ENCODE results near the gene GRID2. TPM values are rescaled to one million over a fixed set of nuclear protein-coding genes. Genes with fewer than 3 reads are reported as not detected.

Gene GRID2
- total and polyA plus RNA-seq, 11 donors = 0.29 to 0.38 (median 0.33) TPM; not detected in 8

DNA sequence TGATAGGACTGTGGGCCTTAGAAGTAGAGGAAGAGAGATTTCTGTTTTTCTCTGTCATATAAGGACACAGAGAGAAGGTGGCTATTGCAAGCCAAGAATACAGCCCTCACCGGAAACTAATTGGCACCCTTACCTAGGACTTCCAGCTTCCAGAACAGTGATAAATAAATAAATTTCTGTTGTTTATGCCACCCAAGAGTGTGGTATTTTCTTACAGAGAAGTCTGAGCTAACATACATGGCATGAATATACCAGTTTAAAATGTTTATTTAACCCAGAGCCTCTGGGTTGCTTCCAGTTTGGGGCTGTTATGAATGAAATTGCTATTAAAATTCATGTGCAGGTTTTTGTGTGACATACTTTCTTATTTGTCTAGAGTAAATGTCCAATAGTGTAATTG is 870.8 kb downstream of the GRID2 start:
- WGBS, 4 donors = 67 to 95% (median 86%) methylated on average over 1 of the region's 1 CpG
- DNase-seq (no peak), ATAC-seq (no peak)
- no peak overlapping the region for H3K4me3 ChIP-seq
- no peak for TF ChIP-seq POLR2A (IDR thresholded peaks at IDR 0.05)
- TF ChIP-seq, protein P1, sequence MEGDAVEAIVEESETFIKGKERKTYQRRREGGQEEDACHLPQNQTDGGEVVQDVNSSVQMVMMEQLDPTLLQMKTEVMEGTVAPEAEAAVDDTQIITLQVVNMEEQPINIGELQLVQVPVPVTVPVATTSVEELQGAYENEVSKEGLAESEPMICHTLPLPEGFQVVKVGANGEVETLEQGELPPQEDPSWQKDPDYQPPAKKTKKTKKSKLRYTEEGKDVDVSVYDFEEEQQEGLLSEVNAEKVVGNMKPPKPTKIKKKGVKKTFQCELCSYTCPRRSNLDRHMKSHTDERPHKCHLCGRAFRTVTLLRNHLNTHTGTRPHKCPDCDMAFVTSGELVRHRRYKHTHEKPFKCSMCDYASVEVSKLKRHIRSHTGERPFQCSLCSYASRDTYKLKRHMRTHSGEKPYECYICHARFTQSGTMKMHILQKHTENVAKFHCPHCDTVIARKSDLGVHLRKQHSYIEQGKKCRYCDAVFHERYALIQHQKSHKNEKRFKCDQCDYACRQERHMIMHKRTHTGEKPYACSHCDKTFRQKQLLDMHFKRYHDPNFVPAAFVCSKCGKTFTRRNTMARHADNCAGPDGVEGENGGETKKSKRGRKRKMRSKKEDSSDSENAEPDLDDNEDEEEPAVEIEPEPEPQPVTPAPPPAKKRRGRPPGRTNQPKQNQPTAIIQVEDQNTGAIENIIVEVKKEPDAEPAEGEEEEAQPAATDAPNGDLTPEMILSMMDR (IDR thresholded peaks at IDR 0.05) = no peak
- intact Hi-C loops (cut with DNase I) = no loop called here
- H3K9me3 ChIP-seq = no peaks in the 10 kb centered on the region
- no peaks in the 10 kb centered on the region for H3K36me3 ChIP-seq
- H3K27me3 ChIP-seq = no peaks in the 10 kb centered on the region
- H3K27ac ChIP-seq = no peak overlapping the region
- no peaks in the 10 kb centered on the region for H3K4me1 ChIP-seq

DNA sequence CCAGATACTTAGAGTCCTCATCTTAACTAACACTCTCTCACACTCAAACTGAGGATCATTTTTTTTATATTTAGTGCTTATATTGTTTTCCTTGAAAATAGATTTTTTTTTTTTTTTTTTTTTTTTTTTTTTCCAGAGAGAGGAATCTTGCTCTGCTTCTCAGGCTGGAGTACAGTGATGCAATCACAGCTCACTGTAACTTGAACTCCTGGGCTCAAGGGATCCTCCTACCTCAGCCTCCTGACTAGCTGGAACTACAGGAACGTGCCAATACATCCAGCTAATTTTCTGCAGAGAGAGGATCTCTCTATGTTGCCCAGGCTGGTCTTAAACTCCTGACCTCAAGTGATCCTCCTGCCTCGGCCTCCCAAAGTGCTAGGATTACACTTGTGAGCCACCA is 874.5 kb downstream of the GRID2 start:
- Histone ChIP-seq H3K27me3 (no peaks in the 10 kb centered on the region), H3K4me1 (no peaks in the 10 kb centered on the region), H3K4me3 (no peak overlapping the region), H3K27ac (no peak overlapping the region), H3K36me3 (no peaks in the 10 kb centered on the region), H3K9me3 (no peaks in the 10 kb centered on the region)
- ATAC-seq (no peak), DNase-seq (no peak)
- WGBS, 4 donors = 69 to 76% (median 73%) methylated on average over 2 of the region's 2 CpGs
- TF ChIP-seq POLR2A (IDR thresholded peaks at IDR 0.05) = no peak
- intact Hi-C loops (cut with DNase I) = no loop called here

DNA sequence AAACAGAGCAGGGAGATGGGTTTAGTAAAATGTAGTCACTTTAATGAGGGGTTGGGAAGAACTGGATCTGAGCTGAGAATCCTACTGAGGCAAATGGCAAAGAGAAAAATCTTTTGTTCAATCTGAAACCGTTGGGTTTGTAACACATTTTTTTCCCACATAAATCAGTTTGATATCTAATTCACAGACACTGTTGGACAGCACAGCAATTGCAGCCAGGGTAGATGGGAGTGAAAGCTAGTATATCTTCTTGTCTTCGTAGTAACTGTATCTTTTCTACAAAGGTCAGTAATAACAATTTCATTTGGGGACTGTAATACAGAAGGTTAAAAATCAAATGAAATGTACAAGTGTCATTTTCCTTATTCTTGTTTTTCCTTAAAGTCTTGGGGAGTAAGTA is 875.3 kb downstream of the GRID2 start:
- intact Hi-C loops (cut with DNase I) = no loop called here
- no peak for ATAC-seq
- no peaks in the 10 kb centered on the region for H3K27me3 ChIP-seq
- no peaks in the 10 kb centered on the region for H3K4me1 ChIP-seq
- H3K9me3 ChIP-seq = no peaks in the 10 kb centered on the region
- no peak for DNase-seq
- H3K36me3 ChIP-seq = no peaks in the 10 kb centered on the region
- H3K4me3 ChIP-seq = no peak overlapping the region
- 51 to 74% (median 68%) methylated on average over 2 of the region's 2 CpGs for WGBS, 4 donors
- H3K27ac ChIP-seq = no peak overlapping the region
- TF ChIP-seq, protein P1 (IDR thresholded peaks at IDR 0.05) = no peak
- no peak for TF ChIP-seq POLR2A (IDR thresholded peaks at IDR 0.05)

DNA sequence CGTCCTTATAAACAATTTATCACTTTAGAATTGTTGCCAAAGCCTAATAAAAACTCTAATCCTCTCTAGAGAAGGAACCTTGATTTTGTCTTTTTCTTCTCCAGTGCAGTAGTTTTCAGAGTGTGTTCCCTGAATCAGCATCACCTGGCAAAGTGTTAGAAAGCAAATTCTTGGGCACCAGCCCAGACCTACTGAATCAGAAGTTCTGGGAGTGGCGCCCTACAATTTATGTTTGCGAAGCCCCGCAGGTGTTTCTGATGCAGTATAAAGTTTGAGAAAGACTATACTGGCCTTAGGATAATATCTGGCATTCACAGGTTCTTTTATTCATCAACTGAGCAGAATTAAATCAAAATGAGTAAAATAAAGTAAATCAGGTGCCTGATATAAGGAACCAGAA is 879.0 kb downstream of the GRID2 start:
- ATAC-seq = no peak
- intact Hi-C loops (cut with DNase I) = no loop called here

DNA sequence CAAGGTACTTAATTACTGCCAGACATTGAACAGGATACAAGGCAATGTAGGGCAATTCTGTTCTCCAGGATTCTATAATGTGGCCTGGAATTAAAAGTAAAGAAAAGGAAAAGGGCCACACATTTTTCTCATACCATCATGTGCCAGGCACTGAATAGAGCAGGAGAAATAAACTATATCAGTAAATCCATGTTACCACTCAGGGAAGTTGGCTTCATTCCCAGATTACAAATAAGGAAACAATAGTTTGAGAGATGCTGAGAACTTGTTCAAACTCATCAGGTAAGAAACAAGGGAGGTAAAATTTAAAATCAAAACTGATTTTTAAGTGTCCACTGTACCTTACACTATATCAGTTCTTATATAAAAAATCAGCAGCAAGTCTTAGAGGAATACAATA is 879.8 kb downstream of the GRID2 start:
- intact Hi-C loops (cut with DNase I) = no loop called here
- no peak for DNase-seq
- TF ChIP-seq, protein P1 (IDR thresholded peaks at IDR 0.05) = no peak
- no peaks in the 10 kb centered on the region for H3K27me3 ChIP-seq
- H3K4me1 ChIP-seq = no peaks in the 10 kb centered on the region
- no peak for ATAC-seq
- H3K36me3 ChIP-seq = no peaks in the 10 kb centered on the region
- H3K27ac ChIP-seq = no peak overlapping the region
- H3K9me3 ChIP-seq = no peaks in the 10 kb centered on the region
- H3K4me3 ChIP-seq = no peak overlapping the region

More for the DNA sequence above, 879.0 kb downstream of the GRID2 start:
- no peaks in the 10 kb centered on the region for H3K36me3 ChIP-seq
- no peak for DNase-seq
- H3K9me3 ChIP-seq = no peaks in the 10 kb centered on the region
- 80 to 86% (median 85%) methylated on average over 4 of the region's 4 CpGs for WGBS, 4 donors
- H3K27ac ChIP-seq = no peak overlapping the region
- H3K4me1 ChIP-seq = no peaks in the 10 kb centered on the region
- no peak for TF ChIP-seq POLR2A (IDR thresholded peaks at IDR 0.05)
- TF ChIP-seq, protein P1 (IDR thresholded peaks at IDR 0.05) = no peak
- no peaks in the 10 kb centered on the region for H3K27me3 ChIP-seq
- H3K4me3 ChIP-seq = no peak overlapping the region
